Left lobe of liver (tissue), 2 donors: ENCODE measurements around the gene SNX10. TPM values are rescaled to one million over a fixed set of nuclear protein-coding genes. Genes with fewer than 3 reads are reported as not detected.

Experiments
- ATAC-seq: fragments of 200-7000 bp; cut with Tn5 transposase; one replicate; pipeline ENCODE4 v1.9.1; 2020; ENCODE audit warnings: mild to moderate bottlenecking, moderate library complexity
- DNase-seq: peaks from one replicate; pipeline ENCODE4 v3.0.0-alpha.2; 2020; ENCODE audit warnings: low spot score
- total RNA-seq: library from RNA; stranded (reverse); gene quantifications from one replicate; pipeline ENCODE4 v1.2.1, GENCODE V29; 2021
- donor health status: DM: no; HTN: no; CAD: no; lungs with moderate emphysema.
- donor health status: DM: no; HTN: yes; CAD: no.

The SNX10 gene
- total RNA-seq, 1 donor from 2014 or later: 27.4 TPM

- ATAC-seq: peak; percentile 56
- no peak for DNase-seq
Observed at GRCh38 chr7:26397796-26398426, 106.2 kb downstream of the SNX10 start.

- peak; percentile 91 for ATAC-seq
- peak; percentile 51 for DNase-seq
Observed at GRCh38 chr7:26398427-26398755, 106.7 kb downstream of the SNX10 start.

GRCh38 chr7:26398756-26399509 lies 107.3 kb downstream of the SNX10 start:
- DNase-seq (no peak), ATAC-seq (peak; percentile 75)

- DNase-seq (no peak), ATAC-seq (no peak)
Observed at GRCh38 chr7:26399736-26400135, 108.1 kb downstream of the SNX10 start.

GRCh38 chr7:26403640-26404039 lies 112.0 kb downstream of the SNX10 start:
- DNase-seq (no peak), ATAC-seq (no peak)

GRCh38 chr7:26404189-26404996 lies 112.7 kb downstream of the SNX10 start:
- peak; percentile 90 for ATAC-seq

GRCh38 chr7:26406433-26406832 lies 114.8 kb downstream of the SNX10 start:
- ATAC-seq: no peak
- DNase-seq: no peak

More at GRCh38 chr7:26404189-26404996, 112.7 kb downstream of the SNX10 start:
- no peak for DNase-seq

- no peak for ATAC-seq
- no peak for DNase-seq
Observed at GRCh38 chr7:26409661-26410547, 118.2 kb downstream of the SNX10 start.

- DNase-seq (no peak), ATAC-seq (no peak)
Observed at GRCh38 chr7:26413007-26413691, 121.5 kb downstream of the SNX10 start.

GRCh38 chr7:26416004-26416403 lies 124.3 kb downstream of the SNX10 start:
- ATAC-seq (no peak), DNase-seq (no peak)

GRCh38 chr7:26417911-26418413 lies 126.3 kb downstream of the SNX10 start:
- no peak for ATAC-seq

GRCh38 chr7:26419198-26419597 lies 127.5 kb downstream of the SNX10 start:
- no peak for DNase-seq
- no peak for ATAC-seq

More at GRCh38 chr7:26417911-26418413, 126.3 kb downstream of the SNX10 start:
- no peak for DNase-seq

GRCh38 chr7:26420422-26421019 lies 128.9 kb downstream of the SNX10 start:
- no peak for DNase-seq
- no peak for ATAC-seq

GRCh38 chr7:26422761-26423160 lies 131.1 kb downstream of the SNX10 start:
- ATAC-seq: no peak

GRCh38 chr7:26423436-26423835 lies 131.8 kb downstream of the SNX10 start:
- ATAC-seq (no peak), DNase-seq (no peak)

More at GRCh38 chr7:26422761-26423160, 131.1 kb downstream of the SNX10 start:
- DNase-seq: no peak
